ENCODE results near the gene COL19A1.
"Not testable (repeated sequence)": the region's sequence is repeated elsewhere in the genome, so short reads cannot be mapped to it uniquely, and the experiment has no call there.

Gene COL19A1

DNA sequence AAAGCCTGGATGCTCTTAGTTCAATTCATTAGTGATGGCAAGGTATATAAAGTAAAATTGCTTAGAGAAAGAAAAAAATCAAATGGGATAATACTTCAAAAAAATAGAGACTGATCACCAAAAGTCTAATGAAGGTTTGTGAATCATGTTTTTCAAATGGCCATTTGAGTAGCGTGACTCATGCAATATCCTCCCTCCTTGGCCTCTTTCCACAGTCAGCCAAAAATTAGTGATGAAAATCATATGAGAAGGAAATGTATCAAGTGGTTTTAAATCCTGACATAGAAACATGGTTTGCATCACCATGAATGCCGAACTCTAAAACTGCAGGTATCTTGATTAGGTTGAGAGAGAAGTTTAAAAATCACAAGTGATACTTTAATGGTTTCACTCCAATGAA, 1.2 kb upstream of the COL19A1 start:
- in situ Hi-C loops (cut with MboI; ENCODE audit: low sequenced_read_pairs): no loop called here

DNA sequence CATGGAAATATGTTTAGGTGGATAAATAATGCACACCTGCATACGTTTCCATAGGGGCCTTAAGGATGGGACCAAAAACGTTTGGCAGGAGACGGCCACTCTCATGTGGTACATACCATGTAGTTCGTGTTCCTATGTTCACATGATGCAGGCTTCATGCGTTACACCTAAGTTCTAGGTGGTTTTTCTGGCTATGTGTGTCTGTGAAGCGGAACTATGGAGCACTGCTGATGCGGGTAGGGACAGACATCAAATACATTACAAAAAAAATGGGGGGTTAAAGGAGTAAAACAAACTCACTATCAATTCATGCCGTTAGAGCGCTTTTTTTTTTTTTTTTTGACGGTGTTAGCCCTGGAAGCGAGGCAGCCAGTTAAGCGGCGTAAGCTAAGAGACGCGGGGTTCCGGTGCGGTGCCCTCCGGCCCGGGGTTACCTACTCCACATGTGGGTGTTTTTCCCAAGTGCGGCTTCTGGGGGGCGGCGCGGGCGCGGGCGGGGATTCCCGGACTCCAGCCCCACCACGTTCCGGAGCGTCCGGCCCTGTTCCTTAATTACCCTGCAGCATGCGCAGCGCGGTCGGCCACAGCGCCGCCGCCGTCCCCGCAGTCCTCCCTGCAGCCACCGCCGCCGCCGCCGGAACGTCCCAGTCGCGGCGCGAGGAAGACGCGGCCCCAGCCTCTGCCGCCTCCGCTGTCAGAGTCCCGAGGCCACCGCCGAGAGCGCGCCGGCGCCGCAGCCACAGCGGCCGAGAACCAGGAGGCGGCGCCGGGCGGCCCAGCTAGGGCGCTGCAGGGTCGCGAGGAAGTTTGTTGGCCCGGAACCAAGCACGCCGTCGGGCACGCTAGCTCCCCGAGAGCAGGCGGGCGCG, 648 bp downstream of the COL19A1 start:
- in situ Hi-C loops (cut with MboI; ENCODE audit: low sequenced_read_pairs): no loop called here

DNA sequence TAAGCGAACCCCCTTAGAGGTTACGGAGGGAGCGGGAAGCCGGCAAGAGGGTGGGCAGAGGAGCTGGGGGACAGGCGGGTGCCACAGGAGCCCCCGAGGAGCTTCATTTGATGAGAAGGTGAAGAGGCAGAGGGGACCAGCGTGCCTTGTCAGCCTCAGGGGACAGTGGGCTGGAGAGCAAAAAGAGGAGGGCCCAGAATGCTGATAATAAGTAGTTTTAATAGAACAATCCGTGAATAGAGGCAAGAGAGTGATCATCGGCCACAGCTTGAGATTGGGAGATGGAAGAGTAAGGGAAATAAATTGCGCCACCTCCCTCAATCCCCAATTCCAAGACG, 1.3 kb downstream of the COL19A1 start:
- in situ Hi-C loops (cut with MboI; ENCODE audit: low sequenced_read_pairs): no loop called here

DNA sequence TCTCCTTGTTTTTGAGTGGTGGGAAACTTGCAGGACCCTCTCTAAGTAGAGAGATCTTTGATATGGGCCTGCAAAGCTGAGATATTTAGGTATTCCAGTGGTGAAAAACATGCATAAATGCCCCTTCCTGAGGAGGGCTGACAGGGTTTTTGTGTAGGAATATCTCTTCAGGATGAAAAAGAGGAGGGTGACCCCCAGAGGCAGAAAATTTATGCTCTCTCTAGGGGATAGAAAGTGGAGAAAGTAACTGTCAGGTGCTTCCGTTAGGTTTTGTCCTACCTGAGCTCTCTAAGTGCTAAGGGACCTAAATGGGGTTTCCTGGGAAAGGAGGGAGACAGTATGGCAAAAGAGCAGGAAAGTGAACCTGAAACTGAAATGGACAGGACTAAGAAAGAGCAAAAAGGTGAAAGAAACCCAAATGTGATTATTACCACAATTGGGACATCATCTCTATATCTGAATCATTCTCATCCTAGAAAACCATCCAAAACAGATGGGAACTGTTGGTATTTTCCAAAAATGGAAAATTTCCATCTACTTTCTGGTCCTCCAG, 2.0 kb downstream of the COL19A1 start:
- in situ Hi-C loops (cut with MboI; ENCODE audit: low sequenced_read_pairs): no loop called here

DNA sequence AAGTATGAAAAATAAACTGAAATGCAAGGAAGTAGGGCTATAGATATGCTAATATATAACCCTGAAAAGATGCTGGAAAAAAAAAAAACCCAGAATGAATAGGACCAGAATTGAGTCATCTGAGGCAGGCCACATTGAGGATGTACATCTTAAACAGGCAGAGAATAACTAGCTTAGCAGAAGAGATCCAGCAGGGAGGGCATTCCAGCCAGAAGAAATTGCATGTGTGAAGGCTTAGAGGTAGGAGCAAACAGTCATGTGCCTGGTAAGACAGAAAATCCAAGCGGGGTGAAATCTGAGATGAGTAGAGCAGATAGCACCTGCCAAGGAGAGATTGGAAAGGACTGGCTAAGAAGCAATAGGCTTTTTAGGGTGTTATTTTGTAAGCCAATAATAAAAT, 2.6 kb downstream of the COL19A1 start:
- in situ Hi-C loops (cut with MboI; ENCODE audit: low sequenced_read_pairs): no loop called here

DNA sequence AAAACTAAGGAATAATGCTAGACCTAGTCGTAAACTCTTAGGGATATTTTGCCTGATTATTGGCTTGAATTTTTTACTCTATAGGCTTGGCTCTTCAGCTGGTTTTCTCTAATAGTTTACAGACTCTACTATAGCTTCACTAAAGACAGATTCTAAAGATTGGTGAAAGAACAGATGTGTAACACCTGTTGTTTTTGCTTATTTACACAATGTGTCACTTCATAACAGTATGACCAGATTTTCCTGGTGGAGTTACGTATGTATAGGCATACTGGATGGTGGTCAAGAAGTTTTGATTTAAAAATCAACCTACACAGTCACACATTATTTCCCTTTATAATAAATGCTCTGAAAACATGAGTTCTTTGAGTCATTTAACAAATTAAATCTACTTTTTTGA, 4.8 kb downstream of the COL19A1 start:
- in situ Hi-C loops (cut with MboI; ENCODE audit: low sequenced_read_pairs): no loop called here

DNA sequence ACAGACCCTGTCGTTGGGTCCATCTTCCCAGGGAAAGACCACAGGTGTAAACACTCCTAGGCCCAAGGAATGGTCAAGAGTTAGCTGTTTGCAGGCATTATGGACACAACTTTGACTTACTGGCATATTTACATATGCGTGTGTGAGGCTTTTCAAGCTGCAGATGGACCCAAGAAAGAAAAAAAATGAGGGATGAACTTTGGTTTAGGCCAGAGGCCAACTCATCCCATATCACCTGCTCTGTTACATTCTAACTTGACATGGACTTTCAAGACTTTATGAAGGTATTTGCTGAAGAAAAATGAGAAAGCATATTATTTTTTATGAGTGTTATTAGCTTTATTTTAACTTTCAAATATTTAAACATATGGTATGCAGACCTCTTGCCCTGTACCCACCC, 6.9 kb downstream of the COL19A1 start:
- in situ Hi-C loops (cut with MboI; ENCODE audit: low sequenced_read_pairs): no loop called here

DNA sequence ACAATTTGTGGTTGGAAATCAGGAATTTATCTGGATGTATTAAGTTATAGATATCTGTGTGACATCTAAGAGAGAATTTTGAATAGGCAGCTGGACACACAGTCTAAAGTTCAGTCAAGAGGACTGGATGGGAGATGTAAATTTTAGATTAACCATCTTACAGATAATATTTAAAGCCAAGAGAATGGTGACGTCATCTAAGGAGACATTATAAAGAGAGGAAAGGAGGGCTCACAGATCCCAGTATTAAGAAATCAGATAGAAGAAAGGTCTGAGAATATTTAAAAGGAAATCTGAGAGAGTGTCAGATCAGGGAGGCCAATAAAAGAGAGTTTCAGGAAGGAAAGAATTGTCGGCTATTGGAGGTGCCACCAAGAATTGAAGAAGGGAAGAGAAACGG, 9.4 kb downstream of the COL19A1 start:
- in situ Hi-C loops (cut with MboI; ENCODE audit: low sequenced_read_pairs): no loop called here

DNA sequence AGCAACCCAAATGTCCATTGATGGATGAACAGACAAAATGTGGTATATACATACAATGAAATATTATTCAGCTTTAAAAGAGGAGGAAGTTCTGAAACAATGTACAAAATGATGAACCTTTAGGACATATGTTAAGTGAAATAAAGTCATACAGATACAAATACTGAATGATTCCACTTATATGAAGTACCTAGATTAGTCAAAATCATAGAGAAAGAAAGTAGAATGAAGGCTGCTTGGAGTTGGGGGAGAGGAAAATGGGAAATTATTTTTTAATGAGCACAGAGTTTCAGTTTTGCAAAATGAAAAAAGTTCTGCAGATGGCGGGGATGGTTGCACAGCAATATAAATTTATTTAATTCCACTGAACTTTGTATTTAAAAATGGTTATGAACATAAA, 12.4 kb downstream of the COL19A1 start:
- in situ Hi-C loops (cut with MboI; ENCODE audit: low sequenced_read_pairs): no loop called here

DNA sequence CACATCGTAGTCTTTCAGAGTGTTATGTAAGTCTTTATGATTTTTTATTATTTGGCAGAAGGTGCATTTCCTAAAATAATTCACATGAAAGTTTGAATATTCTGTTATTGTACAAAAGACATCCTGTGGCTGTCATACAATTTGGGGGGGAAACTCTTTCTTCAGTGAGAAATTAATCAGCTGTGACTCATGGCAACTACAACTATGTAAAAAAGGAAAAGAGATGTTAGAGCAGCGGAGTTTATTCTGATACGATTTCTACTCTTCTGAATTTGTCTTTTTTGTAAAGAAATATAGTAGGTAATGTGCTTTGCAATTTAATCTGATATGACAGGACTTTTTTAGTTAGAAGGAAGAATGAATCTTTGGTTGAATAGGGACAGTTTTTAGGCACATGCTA, 14.2 kb downstream of the COL19A1 start:
- in situ Hi-C loops (cut with MboI; ENCODE audit: low sequenced_read_pairs): no loop called here

DNA sequence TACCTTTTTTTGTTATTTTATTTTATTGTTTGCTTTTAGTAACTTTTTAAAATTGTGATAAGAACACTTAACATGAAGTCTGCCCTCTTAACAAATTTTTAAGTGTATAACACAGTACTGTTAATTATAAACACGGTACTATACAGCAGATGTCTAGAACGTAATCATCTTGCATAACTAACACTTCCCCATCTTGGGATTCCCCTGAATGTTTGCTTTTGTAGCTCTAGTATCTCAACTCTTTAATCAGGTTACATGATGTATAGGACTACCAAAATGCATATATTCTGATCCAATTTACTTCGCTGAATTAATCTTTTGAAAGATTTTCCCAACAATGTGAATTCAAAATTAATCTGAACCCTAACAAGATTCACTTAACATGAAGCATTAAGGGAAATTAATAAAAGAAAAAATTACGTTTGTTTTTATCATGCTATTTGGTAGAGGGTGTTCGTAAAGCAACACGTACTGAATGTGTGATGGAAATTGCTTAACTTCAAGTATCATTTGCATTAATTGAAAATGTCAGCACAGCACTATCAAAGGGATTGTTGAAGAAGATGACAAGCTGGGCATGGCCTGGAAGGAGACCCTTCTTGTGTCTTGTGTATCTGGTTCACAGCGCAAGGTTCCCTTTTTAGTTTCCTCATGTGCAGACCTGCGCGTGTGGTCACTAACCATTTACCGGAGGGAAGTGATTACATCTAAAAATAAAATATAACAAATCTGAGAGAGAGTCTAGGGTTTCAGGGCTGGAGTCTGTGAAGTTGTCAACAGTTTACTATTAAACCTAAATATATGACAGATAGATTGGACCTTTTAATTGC, 15.2 kb downstream of the COL19A1 start:
- in situ Hi-C loops (cut with MboI; ENCODE audit: low sequenced_read_pairs): no loop called here

DNA sequence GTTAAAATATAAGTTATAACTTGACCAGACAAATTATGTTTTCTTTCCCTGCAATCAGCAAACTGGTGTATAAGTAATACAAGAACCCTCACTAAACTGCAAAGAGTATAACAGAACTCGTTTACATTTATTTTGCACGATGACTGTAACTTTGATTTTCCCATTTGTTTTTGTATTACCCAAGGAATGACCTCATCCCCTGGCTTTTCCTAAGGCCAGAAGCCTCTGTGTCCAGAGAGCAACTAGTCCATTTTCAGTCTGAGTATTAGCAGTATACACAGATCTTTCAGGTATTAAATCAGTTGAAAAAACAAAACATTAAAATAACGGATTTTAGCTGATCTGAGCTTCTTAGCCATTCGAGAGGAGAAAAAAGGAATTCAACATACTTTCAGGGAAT, 17.2 kb downstream of the COL19A1 start:
- in situ Hi-C loops (cut with MboI; ENCODE audit: low sequenced_read_pairs): no loop called here

DNA sequence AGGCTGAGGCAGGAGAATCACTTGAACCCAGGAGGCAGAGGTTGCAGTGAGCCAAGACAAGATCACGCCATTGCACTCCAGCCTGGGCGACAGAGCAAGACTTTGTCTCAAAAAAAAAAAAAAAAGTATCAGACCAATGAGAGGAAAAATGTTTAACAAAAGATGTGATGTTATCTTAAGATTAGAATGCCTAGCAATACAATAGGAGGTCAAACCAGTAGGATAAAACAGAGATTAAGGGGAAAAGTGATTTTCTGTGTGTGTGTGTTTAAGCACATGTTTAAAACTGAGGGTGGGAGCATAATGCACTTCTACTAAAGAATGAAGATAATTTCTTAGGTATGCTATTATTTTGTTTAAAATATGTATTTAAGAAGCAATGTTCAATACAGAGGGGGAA, 17.9 kb downstream of the COL19A1 start:
- in situ Hi-C loops (cut with MboI; ENCODE audit: low sequenced_read_pairs): no loop called here

DNA sequence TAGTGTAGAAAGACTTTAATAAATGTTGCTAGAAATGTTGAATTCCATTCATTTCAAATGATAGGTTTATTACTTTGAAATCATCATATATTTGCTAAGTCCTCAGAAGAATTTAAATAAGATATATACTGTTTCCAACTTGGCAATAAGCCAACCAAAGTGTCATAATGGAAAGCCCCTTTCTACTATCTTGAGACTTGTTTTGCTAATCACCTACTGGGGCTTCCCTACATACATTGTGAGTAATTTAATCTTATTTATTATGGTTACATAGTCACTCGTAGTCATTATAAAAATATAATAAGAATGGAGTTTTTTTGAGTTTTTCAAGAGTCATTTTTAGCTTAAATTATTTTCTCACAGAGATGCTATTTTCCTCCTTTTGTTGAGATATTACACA, 20.7 kb downstream of the COL19A1 start:
- in situ Hi-C loops (cut with MboI; ENCODE audit: low sequenced_read_pairs): no loop called here

DNA sequence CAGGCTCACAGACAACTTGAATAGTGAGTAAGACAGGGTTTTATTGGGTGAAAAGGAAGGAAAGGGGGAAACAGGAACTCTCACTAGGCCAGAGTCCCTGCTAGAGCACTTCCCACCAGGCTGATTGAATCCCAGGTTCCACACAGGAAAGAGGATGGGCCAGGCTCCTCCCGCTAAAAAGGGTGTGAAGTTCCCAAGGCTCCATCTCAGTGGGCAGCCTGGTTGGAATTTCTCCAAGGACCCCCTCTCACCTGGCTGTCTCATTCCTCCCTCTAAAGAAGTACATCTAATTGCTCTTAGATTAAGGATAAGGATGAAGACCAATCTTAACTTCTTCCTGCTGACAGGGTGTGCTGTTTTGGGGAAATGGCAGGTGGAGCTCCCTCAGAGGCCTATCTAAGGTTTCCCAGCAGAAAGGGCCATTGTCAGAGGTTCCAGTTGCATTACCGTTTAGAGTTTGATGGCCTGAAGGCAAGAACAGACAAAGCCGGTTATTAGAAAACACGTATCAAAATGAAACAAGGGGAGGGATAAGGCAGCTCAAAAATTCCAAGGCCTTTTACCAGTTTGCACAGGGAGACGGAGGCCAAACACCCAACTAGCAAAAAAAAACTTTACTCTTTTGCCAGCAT, 21.5 kb downstream of the COL19A1 start:
- in situ Hi-C loops (cut with MboI; ENCODE audit: low sequenced_read_pairs): no loop called here

DNA sequence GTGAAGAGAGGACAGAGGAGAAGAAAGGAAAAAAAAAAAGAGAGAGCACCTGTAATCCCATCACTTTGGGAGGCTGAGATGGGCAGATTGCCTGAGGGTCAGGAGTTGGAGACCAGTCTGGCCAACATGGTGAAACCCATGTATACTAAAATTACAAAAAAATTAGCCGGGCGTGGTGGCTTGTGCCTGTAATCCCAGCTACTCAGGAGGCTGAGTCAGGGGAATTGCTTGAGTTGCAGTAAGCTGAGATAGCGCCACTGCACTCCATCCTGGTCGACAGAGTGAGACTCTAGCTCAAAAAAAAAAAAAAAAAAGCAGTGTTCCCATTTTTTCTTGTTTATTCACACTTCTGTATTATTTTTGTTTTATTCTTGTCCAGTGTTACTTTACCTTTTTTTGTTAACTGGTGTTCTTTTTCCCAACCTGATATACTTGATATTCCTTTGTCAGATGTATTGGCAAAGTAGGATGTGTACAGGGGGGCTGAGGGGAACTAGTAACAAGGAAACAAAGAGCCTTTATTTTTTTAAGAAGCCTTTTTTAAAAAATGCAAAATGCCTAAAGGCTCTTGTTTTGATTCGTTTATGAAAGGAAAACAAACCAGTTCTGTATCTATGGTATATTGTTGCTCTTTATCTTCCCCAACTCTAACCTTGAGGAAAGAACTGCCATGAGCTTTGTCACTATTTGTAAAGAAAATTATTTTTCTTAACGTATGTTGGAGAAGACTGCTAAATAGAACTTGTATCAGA, 22.3 kb downstream of the COL19A1 start:
- in situ Hi-C loops (cut with MboI; ENCODE audit: low sequenced_read_pairs): no loop called here

DNA sequence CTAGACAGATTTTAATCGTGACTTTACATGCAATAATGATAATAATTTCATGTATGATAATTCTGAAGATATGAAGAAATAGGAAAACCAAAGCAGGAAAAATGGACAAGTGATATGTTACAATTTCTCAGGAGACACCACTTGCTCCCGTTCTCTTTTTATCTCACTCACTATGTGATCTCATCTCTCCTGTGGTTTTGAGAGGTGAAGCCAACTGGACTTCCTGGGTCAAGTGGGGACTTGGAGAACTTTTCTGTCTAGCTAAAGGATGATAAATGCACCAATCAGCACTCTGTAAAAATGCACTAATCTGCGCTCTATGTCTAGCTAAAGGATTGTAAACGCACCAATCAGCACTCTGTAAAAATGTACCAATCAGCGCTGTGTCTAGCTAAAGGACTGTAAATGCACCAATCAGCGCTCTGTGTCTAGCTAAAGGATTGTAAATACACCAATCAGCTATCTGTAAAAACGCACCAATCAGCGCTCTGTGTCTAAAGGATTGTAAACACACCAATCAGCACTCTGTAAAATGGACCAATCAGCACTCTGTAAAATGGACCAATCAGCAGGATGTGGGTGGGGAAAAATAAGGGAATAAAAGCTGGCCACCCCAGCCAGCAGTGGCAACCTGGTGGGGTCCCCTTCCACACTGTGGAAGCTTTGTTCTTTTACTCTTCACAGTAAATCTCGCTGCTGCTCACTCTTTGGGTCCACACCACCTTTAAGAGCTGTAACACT, 23.0 kb downstream of the COL19A1 start:
- in situ Hi-C loops (cut with MboI; ENCODE audit: low sequenced_read_pairs): not testable (repeated sequence)

DNA sequence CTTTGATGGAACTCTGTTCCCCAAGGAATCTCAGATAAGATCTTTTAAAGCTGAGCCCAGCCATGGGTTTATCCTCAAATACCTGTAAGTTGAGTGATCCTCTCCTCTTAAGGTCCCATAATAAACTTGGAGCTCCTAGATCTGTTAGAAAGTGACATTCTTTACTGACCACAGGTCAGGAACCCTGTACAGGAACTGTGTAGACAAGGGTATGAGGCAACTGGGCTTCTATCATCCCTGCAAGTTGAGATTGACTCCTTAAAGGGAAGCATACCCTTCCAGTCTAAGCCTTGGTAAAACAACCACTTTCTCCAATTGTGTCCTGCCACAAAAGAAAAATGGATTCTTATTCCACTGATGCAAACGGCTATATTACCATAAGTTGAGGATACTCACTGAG, 26.2 kb downstream of the COL19A1 start:
- in situ Hi-C loops (cut with MboI; ENCODE audit: low sequenced_read_pairs): not testable (repeated sequence)

DNA sequence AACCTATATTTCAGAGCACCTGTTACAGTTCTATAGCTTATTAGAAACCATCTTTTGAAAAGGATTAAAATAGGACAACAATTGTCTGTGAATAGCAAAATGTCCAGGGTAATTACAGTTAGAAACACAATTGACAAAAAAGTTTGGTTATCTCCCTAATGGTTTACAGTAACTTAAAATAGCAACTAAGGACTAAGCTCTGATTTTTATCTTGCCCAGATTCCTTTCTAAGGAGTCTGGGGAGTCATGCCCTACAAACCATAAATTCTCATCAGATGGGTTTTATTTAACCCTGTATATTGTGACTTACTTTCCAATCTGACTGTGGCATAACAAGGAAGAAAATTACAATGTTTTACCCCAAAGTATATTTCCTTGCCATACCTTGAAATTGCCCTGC, 26.9 kb downstream of the COL19A1 start:
- in situ Hi-C loops (cut with MboI; ENCODE audit: low sequenced_read_pairs): not testable (repeated sequence)
